OCI-LY1 (cell line): Measurements from ENCODE around the gene CFI.
"Not testable (repeated sequence)": the region's sequence is repeated elsewhere in the genome, so short reads cannot be mapped to it uniquely, and the experiment has no call there.

Experiments used
- H2AFZ ChIP-seq: fragments of 200-600 bp; sonication (generic), shearing (Covaris generic); 2 replicates; pipeline ENCODE4 v1.6.0; 2014; ENCODE audit warnings: antibody characterized with exemption, mild to moderate bottlenecking, low read length
- H3F3A ChIP-seq: fragments of 200-600 bp; sonication (generic), shearing (Covaris generic); 2 replicates; pipeline ENCODE4 v1.6.0; 2014; ENCODE audit warnings: mild to moderate bottlenecking, antibody characterized with exemption, low read length, moderate library complexity; ENCODE audit not compliant: insufficient read depth
- H3K27ac ChIP-seq: fragments of 200-600 bp; sonication (generic); 2 replicates; pipeline ENCODE4 v1.5.1; 2014; ENCODE audit warnings: low read length, mixed run types, mild to moderate bottlenecking, low read depth; ENCODE audit not compliant: poor library complexity, severe bottlenecking
- H3K27me3 ChIP-seq: fragments of 200-600 bp; sonication (generic); 2 replicates; pipeline ENCODE4 v1.6.0; 2014; ENCODE audit warnings: antibody characterized with exemption, mild to moderate bottlenecking, low read length, moderate library complexity; ENCODE audit not compliant: insufficient read depth
- H3K36me3 ChIP-seq: fragments of 200-600 bp; sonication (generic); 2 replicates; pipeline ENCODE4 v1.6.1; 2014; ENCODE audit warnings: mild to moderate bottlenecking, antibody characterized with exemption, low read length, moderate library complexity, mixed read lengths; ENCODE audit not compliant: insufficient read depth
- H3K4me1 ChIP-seq: fragments of 200-600 bp; sonication (generic); 2 replicates; pipeline ENCODE4 v1.5.1; 2014; ENCODE audit warnings: mild to moderate bottlenecking, low read length, moderate library complexity; ENCODE audit not compliant: insufficient read depth, severe bottlenecking
- H3K4me2 ChIP-seq: fragments of 200-600 bp; sonication (generic), shearing (Covaris generic); 2 replicates; pipeline ENCODE4 v1.6.1; 2014; ENCODE audit warnings: low read length
- H3K4me3 ChIP-seq: fragments of 200-600 bp; sonication (generic); 2 replicates; pipeline ENCODE4 v1.5.1; 2014; ENCODE audit warnings: low read length, low read depth, mild to moderate bottlenecking, mixed read lengths; ENCODE audit not compliant: poor library complexity, severe bottlenecking
- H3K79me2 ChIP-seq: fragments of 200-600 bp; shearing (Covaris generic); 2 replicates; pipeline ENCODE4 v1.6.1; 2016; ENCODE audit warnings: mixed run types, low read length, mixed read lengths; ENCODE audit not compliant: insufficient read depth
- H3K9ac ChIP-seq: fragments of 200-600 bp; sonication (generic), shearing (Covaris generic); 2 replicates; pipeline ENCODE4 v1.6.1; 2014; ENCODE audit warnings: mild to moderate bottlenecking, low read length, mixed read lengths
- H3K9me2 ChIP-seq: fragments of 200-600 bp; sonication (generic), shearing (Covaris generic); 2 replicates; pipeline ENCODE4 v1.6.1; 2014; ENCODE audit warnings: low read depth, mild to moderate bottlenecking, low read length, mixed read lengths
- H3K9me3 ChIP-seq: fragments of 200-600 bp; shearing (Covaris generic); 2 replicates; pipeline ENCODE4 v1.6.1; 2014; ENCODE audit warnings: low read length, mixed read lengths
- H4K20me1 ChIP-seq: fragments of 200-600 bp; sonication (generic), shearing (Covaris generic); 2 replicates; pipeline ENCODE4 v1.6.0; 2016; ENCODE audit warnings: mild to moderate bottlenecking, low read length; ENCODE audit not compliant: insufficient read depth
- CTCF ChIP-seq: fragments of 200-600 bp; sonication (generic), shearing (Covaris generic); IDR thresholded peaks from 2 replicates; pipeline ENCODE4 v1.5.1; 2017; ENCODE audit warnings: mild to moderate bottlenecking, antibody characterized with exemption, low read length, moderate library complexity, mixed read lengths
- EZH2 ChIP-seq: fragments of 200-600 bp; sonication (generic), shearing (Covaris generic); IDR thresholded peaks from 2 replicates; pipeline ENCODE4 v1.8.0; 2017; ENCODE audit warnings: borderline replicate concordance, mixed run types, mild to moderate bottlenecking, antibody characterized with exemption, low read length, moderate library complexity, mixed read lengths

CFI gene

DNA sequence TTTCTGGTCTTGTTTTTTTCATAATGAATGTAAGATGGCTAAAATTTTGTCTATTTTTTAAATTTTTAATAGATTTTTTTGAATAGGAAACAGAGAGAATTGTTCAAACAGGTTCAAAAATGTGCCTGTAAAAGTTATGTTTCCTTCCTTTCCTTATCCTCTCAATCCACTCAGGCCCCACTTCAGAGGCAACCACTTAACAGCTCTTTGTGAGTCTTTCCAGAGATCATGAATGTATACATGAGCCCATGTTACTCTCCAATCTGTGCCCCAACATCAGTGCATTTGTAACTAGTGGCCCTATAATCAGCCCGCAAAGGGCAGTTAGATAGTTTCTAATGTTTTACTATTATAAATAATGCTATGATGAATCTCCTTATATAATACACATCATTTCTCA lies 14.0 kb downstream of the CFI start:
- Histone ChIP-seq H3K36me3 (no peaks in the 10 kb centered on the region), H3K9me2 (no peaks in the 10 kb centered on the region), H3K79me2 (no peaks in the 10 kb centered on the region), H3K9ac (no peak overlapping the region), H3F3A (no peaks in the 10 kb centered on the region), H3K9me3 (no peaks in the 10 kb centered on the region), H3K4me1 (no peaks in the 10 kb centered on the region), H2AFZ (no peak overlapping the region), H3K27me3 (no peaks in the 10 kb centered on the region; the same call in 1 of the 2 replicates), H4K20me1 (no peaks in the 10 kb centered on the region), H3K4me3 (no peak overlapping the region), H3K27ac (no peak overlapping the region), H3K4me2 (no peak overlapping the region)
- TF ChIP-seq EZH2 (no peak), CTCF (no peak)

GRCh38 chr4:109786846-109787245 lies 15.0 kb downstream of the CFI start:
- Histone ChIP-seq H3K9me3 (no peaks in the 10 kb centered on the region), H3K9ac (no peak overlapping the region), H3K4me2 (no peak overlapping the region), H3F3A (no peaks in the 10 kb centered on the region), H3K27ac (no peak overlapping the region), H3K36me3 (no peaks in the 10 kb centered on the region), H3K79me2 (no peaks in the 10 kb centered on the region), H4K20me1 (no peaks in the 10 kb centered on the region), H3K4me3 (no peak overlapping the region), H3K9me2 (no peaks in the 10 kb centered on the region), H3K4me1 (no peaks in the 10 kb centered on the region), H2AFZ (no peak overlapping the region), H3K27me3 (no peaks in the 10 kb centered on the region; the same call in 1 of the 2 replicates)
- TF ChIP-seq EZH2 = no peak
- no peak for TF ChIP-seq CTCF

DNA sequence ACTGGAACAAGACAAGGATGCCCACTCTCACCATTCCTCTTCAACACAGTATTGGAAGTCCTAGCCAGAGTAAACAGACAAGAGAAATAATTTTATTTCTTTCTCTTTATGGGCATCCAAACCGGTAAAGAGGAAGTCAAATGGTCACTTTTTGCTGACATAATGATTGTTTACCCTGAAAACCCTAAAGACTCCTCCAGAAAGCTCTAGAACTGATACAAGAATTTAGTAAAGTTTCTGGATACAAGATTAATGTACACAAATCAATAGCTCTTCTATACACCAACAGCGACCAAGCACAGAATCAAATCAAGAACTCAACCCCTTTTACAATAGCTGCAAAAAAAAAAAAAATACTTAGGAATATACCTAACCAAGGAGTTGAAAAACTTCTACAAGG lies 19.7 kb downstream of the CFI start:
- not testable (repeated sequence) for H3K4me1 ChIP-seq, H3K9me2 ChIP-seq, H2AFZ ChIP-seq, H3K36me3 ChIP-seq, H3K79me2 ChIP-seq, H3K9me3 ChIP-seq, H3K9ac ChIP-seq, H3K4me2 ChIP-seq, H3K27me3 ChIP-seq, H4K20me1 ChIP-seq, H3K27ac ChIP-seq, H3F3A ChIP-seq, H3K4me3 ChIP-seq

- no peaks in the 10 kb centered on the region for H3K79me2 ChIP-seq
- no peak overlapping the region for H3K4me2 ChIP-seq
- H3K9me3 ChIP-seq = no peaks in the 10 kb centered on the region
- H4K20me1 ChIP-seq = no peaks in the 10 kb centered on the region
- no peaks in the 10 kb centered on the region for H3K36me3 ChIP-seq
- H3K4me1 ChIP-seq = no peaks in the 10 kb centered on the region
- no peak overlapping the region for H2AFZ ChIP-seq
- no peaks in the 10 kb centered on the region for H3K27me3 ChIP-seq
- no peaks in the 10 kb centered on the region for H3F3A ChIP-seq
- no peak overlapping the region for H3K27ac ChIP-seq
- H3K9ac ChIP-seq = no peak overlapping the region
- TF ChIP-seq CTCF (no peak), EZH2 (no peak)
- no peaks in the 10 kb centered on the region for H3K9me2 ChIP-seq
- no peak overlapping the region for H3K4me3 ChIP-seq
These were observed 36.9 kb downstream of the CFI start for GRCh38 chr4:109764789-109765402.
